ENCODE data around the gene ZNF283.
"Not testable (repeated sequence)": the region's sequence is repeated elsewhere in the genome, so short reads cannot be mapped to it uniquely, and the experiment has no call there.

- TF ChIP-seq ELF4 (IDR thresholded peaks at IDR 0.05); SP1 (IDR thresholded peaks at IDR 0.05); FOXM1 (IDR thresholded peaks at IDR 0.05; ENCODE audit: borderline replicate concordance); ARNT (IDR thresholded peaks at IDR 0.05); SUZ12 (IDR thresholded peaks at IDR 0.05); FOXK2 (IDR thresholded peaks at IDR 0.05); FOXA1 (IDR thresholded peaks at IDR 0.05); ZNF384 (IDR thresholded peaks at IDR 0.05); BHLHE40 (IDR thresholded peaks at IDR 0.05; ENCODE audit: borderline replicate concordance); CTBP1 (IDR thresholded peaks at IDR 0.05; ENCODE audit: borderline replicate concordance); TARDBP (IDR thresholded peaks at IDR 0.05); HDGF (IDR thresholded peaks at IDR 0.05; ENCODE audit: borderline replicate concordance): not testable (repeated sequence)
These were observed 9.7 kb upstream of the ZNF283 start for GRCh38 chr19:43817454-43817853.
